HTERT RPE-1 (cell line): ENCODE measurements around the gene THADA.
"Not testable (repeated sequence)": the region's sequence is repeated elsewhere in the genome, so short reads cannot be mapped to it uniquely, and the experiment has no call there.

Source experiments
- in situ Hi-C: fragments of 300-500 bp; cut with MboI; formaldehyde crosslinking; loops from 4 replicates; pipeline ENCODE4 v1.14.3; 2020; ENCODE audit warnings: low sequenced_read_pairs

Gene THADA

GRCh38 chr2:43312755-43313641 is 282.8 kb downstream of the THADA start:
- in situ Hi-C loops, result no loop called here

- in situ Hi-C loops, result no loop called here
Observed at GRCh38 chr2:43311276-43311675, 284.6 kb downstream of the THADA start.

DNA sequence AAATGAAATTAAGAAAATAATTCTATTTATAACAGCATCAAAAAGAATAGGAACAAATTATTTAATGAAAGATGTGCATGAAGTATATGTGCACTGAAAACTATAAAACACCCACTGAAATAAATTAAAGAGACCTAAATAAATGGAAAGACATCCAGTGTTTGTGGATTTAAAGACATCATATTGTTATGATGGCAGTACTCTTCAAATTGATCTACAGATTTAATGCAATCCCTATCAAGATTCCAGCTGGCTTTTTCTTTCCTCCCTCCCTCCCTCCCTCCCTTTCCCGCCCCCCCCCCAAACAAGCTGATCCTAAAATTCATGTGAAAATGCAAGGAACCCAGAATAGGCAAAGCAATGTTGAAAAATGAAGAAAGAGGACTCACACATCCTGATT is 285.9 kb downstream of the THADA start:
- in situ Hi-C loops, result no loop called here

DNA sequence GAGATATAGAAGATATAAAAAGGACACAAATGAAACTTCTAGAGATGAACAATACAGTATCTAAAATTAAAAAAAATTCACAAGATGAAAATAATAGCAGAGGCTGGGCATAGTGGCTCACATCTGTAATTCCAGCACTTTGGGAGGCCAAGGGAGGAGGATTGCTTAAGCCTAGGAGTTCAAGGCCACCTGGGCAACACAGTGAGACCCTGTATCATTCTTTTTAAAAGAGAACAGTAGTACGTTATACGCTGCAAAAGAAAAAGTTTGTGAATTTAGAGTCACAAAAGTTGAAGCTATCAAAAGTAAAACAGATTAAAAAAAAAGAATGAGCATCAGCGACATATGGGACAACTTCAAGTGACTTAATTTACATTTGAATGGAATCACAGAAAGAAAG is 287.9 kb downstream of the THADA start:
- in situ Hi-C loops, result no loop called here

GRCh38 chr2:43307046-43307445 is 288.8 kb downstream of the THADA start:
- in situ Hi-C loops, result no loop called here

DNA sequence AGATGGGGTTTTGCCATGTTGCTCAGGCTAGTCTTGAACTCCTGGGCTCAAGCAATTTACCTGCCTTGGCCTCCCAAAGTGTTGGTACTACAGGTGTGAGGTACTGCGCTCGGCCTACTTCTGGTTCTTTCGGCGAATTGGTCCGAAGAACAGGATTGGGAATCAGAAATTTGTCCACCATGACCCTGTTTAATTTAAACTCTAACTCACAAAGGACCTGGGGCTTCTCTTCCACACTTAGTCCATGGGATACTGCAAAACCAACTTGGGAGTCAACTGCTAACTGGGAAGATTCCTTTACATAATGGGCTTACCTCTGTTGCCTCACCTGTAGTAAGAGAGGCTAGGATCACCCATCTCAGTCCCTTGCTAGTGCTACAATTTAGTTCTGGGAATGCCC is 289.6 kb downstream of the THADA start:
- in situ Hi-C loops, result no loop called here

DNA sequence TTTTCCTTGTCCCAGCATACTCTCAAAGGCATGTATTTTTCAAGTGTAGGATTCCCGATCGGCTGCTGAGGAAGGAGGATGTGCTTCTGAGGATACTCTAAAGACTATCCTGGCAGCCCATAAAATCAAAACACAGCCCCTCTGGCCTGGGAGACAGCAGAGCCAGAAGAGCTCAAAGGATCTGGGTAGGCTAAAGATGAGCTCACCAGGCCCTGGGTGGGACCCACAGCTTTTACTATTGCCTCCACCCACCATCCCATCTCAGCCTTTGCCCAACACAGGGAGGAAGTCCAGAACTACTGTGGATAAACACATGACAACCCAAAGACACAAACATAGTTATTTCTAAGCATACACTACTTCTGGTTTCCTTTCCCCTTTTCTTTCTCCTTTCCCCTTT is 290.3 kb downstream of the THADA start:
- in situ Hi-C loops, result no loop called here

- in situ Hi-C loops, result no loop called here
Observed at GRCh38 chr2:43305012-43305411, 290.8 kb downstream of the THADA start.

DNA sequence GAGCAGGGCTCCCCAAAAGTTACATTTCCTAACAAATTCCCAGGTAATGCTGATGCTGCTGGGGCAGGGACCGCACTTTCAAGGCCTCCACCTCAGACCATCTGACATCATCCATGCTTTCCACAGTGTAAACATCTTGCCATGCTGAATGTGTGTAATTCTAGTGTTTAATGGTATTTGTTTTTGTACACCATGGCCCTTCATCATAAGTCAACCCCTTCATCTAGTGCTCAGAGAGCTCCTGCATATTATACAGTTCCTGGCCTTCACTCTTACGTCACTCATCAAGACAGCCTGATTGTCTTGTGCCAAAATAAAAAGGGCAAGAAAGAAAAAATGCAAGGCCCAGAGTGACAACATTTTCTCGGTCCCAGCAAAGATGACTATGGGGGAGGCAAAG is 291.9 kb downstream of the THADA start:
- in situ Hi-C loops, result no loop called here

GRCh38 chr2:43302961-43303494 is 292.8 kb downstream of the THADA start:
- in situ Hi-C loops, result no loop called here

DNA sequence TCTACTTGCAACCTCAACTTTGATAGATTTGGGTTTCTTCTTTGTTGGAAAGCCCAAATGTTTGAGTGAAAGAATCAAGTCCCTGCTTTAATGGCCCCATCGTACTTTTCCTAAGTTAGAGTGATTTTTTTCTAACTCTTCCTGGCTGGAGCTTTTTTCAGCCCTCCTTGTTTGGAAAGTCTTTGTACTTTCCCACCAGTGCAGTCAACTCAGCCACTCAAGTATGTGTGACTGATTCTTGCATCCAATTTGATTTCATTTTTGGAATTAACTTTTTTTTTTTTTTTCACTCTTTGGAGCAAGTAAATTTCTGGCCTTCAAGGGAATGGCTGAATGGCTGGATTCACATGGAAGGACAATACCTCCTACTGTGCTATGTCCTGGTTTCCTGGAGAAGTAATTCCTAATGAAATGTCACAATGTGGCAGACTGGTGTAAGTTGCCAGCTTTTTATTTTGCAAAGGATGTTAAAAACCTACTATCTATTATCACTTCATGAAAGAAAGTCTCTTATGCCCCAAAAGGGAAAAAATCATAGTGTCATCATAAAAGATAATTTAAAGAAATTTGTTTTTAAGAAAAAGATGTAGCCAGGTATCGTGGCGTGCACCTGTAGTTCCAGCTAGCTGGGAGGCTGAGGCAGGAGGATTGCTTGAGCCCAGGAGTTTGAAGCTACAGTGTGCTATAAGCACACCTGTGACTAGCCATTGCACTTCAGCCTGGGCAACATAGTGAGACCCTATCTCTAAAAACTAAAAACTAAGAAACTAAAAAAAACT is 293.5 kb downstream of the THADA start:
- in situ Hi-C loops, result no loop called here

GRCh38 chr2:43300781-43301583 is 294.9 kb downstream of the THADA start:
- in situ Hi-C loops, result no loop called here

- in situ Hi-C loops, result no loop called here
Observed at GRCh38 chr2:43300222-43300621, 295.6 kb downstream of the THADA start.

DNA sequence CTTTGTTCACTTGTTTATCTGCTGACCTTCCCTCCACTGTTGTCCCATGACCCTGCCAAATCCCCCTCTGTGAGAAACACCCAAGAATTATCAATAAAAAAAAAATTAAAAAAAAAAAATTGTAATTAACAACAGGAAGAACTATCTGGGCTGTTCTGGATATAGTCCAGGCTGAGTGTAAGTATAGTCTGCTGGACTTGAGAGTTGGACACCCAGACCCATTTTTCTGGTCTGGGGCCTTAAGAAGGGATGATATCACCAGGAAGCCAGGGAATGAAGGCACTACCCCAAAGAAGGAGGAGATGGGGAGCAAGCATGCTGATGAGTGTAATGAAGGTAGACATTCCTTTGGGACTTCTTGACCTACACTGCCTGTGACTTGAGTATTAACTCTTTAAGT is 297.3 kb downstream of the THADA start:
- in situ Hi-C loops, result no loop called here

DNA sequence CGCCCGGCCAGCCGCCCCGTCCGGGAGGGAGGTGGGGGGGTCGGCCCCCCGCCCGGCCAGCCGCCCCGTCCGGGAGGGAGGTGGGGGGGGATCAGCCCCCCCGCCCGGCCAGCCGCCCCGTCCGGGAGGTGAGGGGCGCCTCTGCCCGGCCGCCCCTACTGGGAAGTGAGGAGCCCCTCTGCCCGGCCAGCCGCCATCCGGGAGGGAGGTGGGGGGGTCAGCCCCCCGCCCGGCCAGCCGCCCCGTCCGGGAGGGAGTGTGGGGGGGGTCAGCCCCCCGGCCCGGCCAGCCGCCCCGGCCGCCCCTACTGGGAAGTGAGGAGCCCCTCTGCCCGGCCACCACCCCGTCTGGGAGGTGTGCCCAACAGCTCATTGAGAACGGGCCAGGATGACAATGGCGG is 298.1 kb downstream of the THADA start:
- in situ Hi-C loops, result not testable (repeated sequence)

- in situ Hi-C loops, result no loop called here
Observed at GRCh38 chr2:43294973-43295603, 300.8 kb downstream of the THADA start.

- in situ Hi-C loops, result no loop called here
Observed at GRCh38 chr2:43293744-43294695, 301.8 kb downstream of the THADA start.

- in situ Hi-C loops, result no loop called here
Observed at GRCh38 chr2:43292851-43293743, 302.7 kb downstream of the THADA start.
